HG03571 (cell line): ENCODE measurements around the gene SUSD4.
"Not testable (repeated sequence)": the region's sequence is repeated elsewhere in the genome, so short reads cannot be mapped to it uniquely, and the experiment has no call there.

ENCODE experiments used
- ATAC-seq: cut with Tn5 transposase; IDR thresholded peaks from one replicate; pipeline ENCODE4 v1.9.1; 2021; ENCODE audit not compliant: unreplicated experiment

Gene SUSD4

GRCh38 chr1:223257856-223258550 is 106.0 kb downstream of the SUSD4 start:
- ATAC-seq: no peak

GRCh38 chr1:223256034-223256433 is 107.9 kb downstream of the SUSD4 start:
- no peak for ATAC-seq

GRCh38 chr1:223253916-223254315 is 110.1 kb downstream of the SUSD4 start:
- ATAC-seq: no peak

GRCh38 chr1:223251387-223251786 is 112.6 kb downstream of the SUSD4 start:
- ATAC-seq: not testable (repeated sequence)

GRCh38 chr1:223250632-223251015 is 113.4 kb downstream of the SUSD4 start:
- ATAC-seq: no peak

- no peak for ATAC-seq
Measured at GRCh38 chr1:223249854-223250631, 113.9 kb downstream of the SUSD4 start.

- ATAC-seq: no peak
Measured at GRCh38 chr1:223248770-223249140, 115.2 kb downstream of the SUSD4 start.

- no peak for ATAC-seq
Measured at GRCh38 chr1:223248001-223248769, 115.8 kb downstream of the SUSD4 start.

GRCh38 chr1:223246476-223247112 is 117.4 kb downstream of the SUSD4 start:
- ATAC-seq: no peak

- no peak for ATAC-seq
Measured at GRCh38 chr1:223245983-223246382, 118.0 kb downstream of the SUSD4 start.

GRCh38 chr1:223245411-223245810 is 118.6 kb downstream of the SUSD4 start:
- ATAC-seq: no peak

GRCh38 chr1:223244366-223245103 is 119.4 kb downstream of the SUSD4 start:
- no peak for ATAC-seq

- ATAC-seq: no peak
Measured at GRCh38 chr1:223243441-223244050, 120.4 kb downstream of the SUSD4 start.

- no peak for ATAC-seq
Measured at GRCh38 chr1:223242971-223243370, 121.0 kb downstream of the SUSD4 start.

- ATAC-seq: no peak
Measured at GRCh38 chr1:223242382-223242955, 121.5 kb downstream of the SUSD4 start.

- ATAC-seq: no peak
Measured at GRCh38 chr1:223240122-223240521, 123.9 kb downstream of the SUSD4 start.

- no peak for ATAC-seq
Measured at GRCh38 chr1:223235091-223235490, 128.9 kb downstream of the SUSD4 start.

GRCh38 chr1:223234534-223234933 is 129.4 kb downstream of the SUSD4 start:
- no peak for ATAC-seq

GRCh38 chr1:223234170-223234514 is 129.8 kb downstream of the SUSD4 start:
- no peak for ATAC-seq
